Left ventricle myocardium inferior (tissue), 1 donor: Measurements from ENCODE around the gene ZNF615. TPM values are rescaled to one million over a fixed set of nuclear protein-coding genes. Genes with fewer than 3 reads are reported as not detected.
A peak's percentile ranks its signal among the peaks of the same experiment; 100 is the strongest.

Source experiments
- DNase-seq: peaks from one replicate; pipeline ENCODE4 v3.0.0-alpha.2; 2020
- H3K27ac ChIP-seq: fragments of 200-600 bp; replicated peaks from 2 replicates; pipeline ENCODE4 v1.8.0; 2021
- H3K27me3 ChIP-seq: fragments of 200-600 bp; 2 replicates; pipeline ENCODE4 v1.8.0; 2021; ENCODE audit warnings: low read depth
- H3K36me3 ChIP-seq: fragments of 200-600 bp; 2 replicates; pipeline ENCODE4 v1.8.0; 2021
- H3K4me1 ChIP-seq: fragments of 200-600 bp; 2 replicates; pipeline ENCODE4 v1.8.0; 2021
- H3K4me3 ChIP-seq: fragments of 200-600 bp; 2 replicates; pipeline ENCODE4 v1.8.0; 2021; ENCODE audit warnings: mild to moderate bottlenecking, moderate library complexity
- H3K9me3 ChIP-seq: fragments of 200-600 bp; replicated peaks from 2 replicates; pipeline ENCODE4 v1.8.0; 2021
- intact Hi-C: fragments of 100-400 bp; cut with micrococcal nuclease; formaldehyde crosslinking; loops from one replicate; pipeline ENCODE4 v1.11.0; 2022
- total RNA-seq: library from RNA; stranded (reverse); fragmentation: NEBNext Ultra II Directional; extraction: Animal tissue kit (Norgen Biotek cat#: 25700); gene quantifications from one replicate; pipeline ENCODE4 v1.2.1, GENCODE V29; 2021
- TF ChIP-seq, protein P1 (sequence below): fragments of 200-600 bp; IDR thresholded peaks from 2 replicates; pipeline ENCODE4 v1.8.0; 2021; ENCODE audit warnings: antibody characterized with exemption, mild to moderate bottlenecking, borderline replicate concordance
- donor health status: DM: no; HTN: yes; CAD: no; lungs with severe emphysema.

Gene ZNF615
- total RNA-seq, 1 donor from 2014 or later, result 11.2 TPM

DNA sequence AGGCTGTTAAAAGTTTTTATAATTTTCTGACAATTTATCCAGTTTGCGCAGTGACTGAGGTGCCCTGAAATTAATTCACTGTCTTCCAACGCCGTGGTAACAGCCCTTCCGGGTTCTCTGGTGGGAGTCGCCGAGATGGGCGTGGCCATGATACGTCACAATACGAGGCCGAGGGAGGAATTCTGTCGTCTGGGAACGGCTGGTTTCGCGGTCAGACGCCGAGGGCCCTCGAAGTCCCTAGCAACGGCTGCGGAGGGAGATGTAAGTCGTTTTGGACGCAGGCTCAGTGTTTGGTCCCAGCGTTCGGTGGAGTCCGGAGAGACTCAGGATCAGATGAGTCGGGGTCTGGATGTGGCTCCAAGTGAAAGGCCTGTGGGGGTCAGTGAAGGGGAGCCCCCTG is 59.0 kb downstream of the ZNF615 start:
- peaks cover 87% of the 10 kb centered on the region for H3K9me3 ChIP-seq
- DNase-seq, result peak; percentile 20
- no peaks in the 10 kb centered on the region for H3K27me3 ChIP-seq

DNA sequence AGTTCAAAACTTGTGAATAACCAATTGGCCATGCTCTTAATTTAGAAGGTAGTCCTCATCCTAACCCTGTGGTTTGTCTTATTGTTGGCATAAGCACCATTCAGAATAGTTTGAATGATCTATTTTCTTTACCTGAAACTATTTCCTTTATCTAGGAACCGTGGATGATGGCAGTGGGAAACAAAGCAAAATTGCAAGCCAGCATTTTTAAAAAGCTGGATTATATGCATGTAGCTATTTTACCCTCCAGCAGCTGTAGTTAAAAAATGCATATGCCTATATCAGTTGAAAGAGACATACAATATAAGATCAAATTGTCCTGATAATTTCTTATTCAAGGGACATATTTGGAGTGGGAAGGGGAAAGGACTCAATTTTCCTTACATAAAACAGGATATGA is 61.4 kb downstream of the ZNF615 start:
- no peak for DNase-seq
- TF ChIP-seq, protein P1, sequence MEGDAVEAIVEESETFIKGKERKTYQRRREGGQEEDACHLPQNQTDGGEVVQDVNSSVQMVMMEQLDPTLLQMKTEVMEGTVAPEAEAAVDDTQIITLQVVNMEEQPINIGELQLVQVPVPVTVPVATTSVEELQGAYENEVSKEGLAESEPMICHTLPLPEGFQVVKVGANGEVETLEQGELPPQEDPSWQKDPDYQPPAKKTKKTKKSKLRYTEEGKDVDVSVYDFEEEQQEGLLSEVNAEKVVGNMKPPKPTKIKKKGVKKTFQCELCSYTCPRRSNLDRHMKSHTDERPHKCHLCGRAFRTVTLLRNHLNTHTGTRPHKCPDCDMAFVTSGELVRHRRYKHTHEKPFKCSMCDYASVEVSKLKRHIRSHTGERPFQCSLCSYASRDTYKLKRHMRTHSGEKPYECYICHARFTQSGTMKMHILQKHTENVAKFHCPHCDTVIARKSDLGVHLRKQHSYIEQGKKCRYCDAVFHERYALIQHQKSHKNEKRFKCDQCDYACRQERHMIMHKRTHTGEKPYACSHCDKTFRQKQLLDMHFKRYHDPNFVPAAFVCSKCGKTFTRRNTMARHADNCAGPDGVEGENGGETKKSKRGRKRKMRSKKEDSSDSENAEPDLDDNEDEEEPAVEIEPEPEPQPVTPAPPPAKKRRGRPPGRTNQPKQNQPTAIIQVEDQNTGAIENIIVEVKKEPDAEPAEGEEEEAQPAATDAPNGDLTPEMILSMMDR, result no peak
- Histone ChIP-seq H3K27ac (no peak overlapping the region), H3K4me3 (no peak overlapping the region), H3K9me3 (peaks cover 100% of the 10 kb centered on the region), H3K27me3 (no peaks in the 10 kb centered on the region), H3K36me3 (peaks cover 59% of the 10 kb centered on the region), H3K4me1 (no peaks in the 10 kb centered on the region)
- intact Hi-C loops, result no loop called here

More for the DNA sequence above, 59.0 kb downstream of the ZNF615 start:
- peak overlapping the region; percentile 53 for H3K4me3 ChIP-seq
- H3K4me1 ChIP-seq, result no peaks in the 10 kb centered on the region
- TF ChIP-seq, protein P1, result no peak
- H3K27ac ChIP-seq, result no peak overlapping the region
- peaks cover 35% of the 10 kb centered on the region for H3K36me3 ChIP-seq
- intact Hi-C loops, result no loop called here

DNA sequence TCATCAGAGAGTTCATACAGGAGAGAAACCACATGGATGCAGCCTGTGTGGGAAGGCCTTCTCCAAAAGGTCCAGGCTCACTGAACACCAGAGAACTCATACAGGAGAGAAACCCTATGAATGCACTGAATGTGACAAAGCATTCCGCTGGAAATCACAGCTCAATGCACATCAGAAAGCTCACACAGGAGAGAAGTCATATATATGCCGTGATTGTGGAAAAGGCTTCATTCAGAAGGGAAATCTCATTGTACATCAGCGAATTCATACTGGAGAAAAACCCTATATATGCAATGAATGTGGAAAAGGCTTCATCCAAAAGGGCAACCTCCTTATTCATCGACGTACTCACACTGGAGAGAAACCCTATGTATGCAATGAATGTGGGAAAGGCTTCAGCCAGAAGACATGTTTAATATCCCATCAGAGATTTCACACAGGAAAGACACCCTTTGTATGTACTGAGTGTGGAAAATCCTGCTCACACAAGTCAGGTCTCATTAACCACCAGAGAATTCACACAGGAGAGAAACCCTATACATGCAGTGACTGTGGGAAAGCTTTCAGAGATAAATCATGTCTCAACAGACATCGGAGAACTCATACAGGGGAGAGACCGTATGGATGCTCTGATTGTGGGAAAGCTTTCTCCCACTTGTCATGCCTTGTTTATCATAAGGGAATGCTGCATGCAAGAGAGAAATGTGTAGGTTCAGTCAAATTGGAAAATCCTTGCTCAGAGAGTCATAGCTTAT is 63.0 kb downstream of the ZNF615 start:
- peaks cover 68% of the 10 kb centered on the region for H3K36me3 ChIP-seq
- no peaks in the 10 kb centered on the region for H3K4me1 ChIP-seq
- TF ChIP-seq, protein P1, result no peak
- H3K27me3 ChIP-seq, result no peaks in the 10 kb centered on the region
- DNase-seq, result no peak
- H3K4me3 ChIP-seq, result no peak overlapping the region
- intact Hi-C loops, result no loop called here
- no peak overlapping the region for H3K27ac ChIP-seq
- peaks cover 100% of the 10 kb centered on the region for H3K9me3 ChIP-seq

Other genes starting within 250 kb of the ZNF615 start
- gene FPR2, start 247.0 kb downstream of the ZNF615 start, total RNA-seq, result 0.74 TPM
- 3.6 TPM for gene FPR3, start 213.1 kb downstream of the ZNF615 start, total RNA-seq
- gene ZNF577, start 120.3 kb downstream of the ZNF615 start, total RNA-seq, result 9.7 TPM
- 7.5 TPM for gene ZNF649, start 103.2 kb downstream of the ZNF615 start, total RNA-seq
- 3.4 TPM for gene ZNF613, start 80.7 kb downstream of the ZNF615 start, total RNA-seq
- gene ZNF350, start 21.4 kb downstream of the ZNF615 start, total RNA-seq, result 8.0 TPM
- gene ZNF614, start 20.2 kb upstream of the ZNF615 start, total RNA-seq, result 5.5 TPM
- gene ZNF432, start 40.6 kb upstream of the ZNF615 start, total RNA-seq, result 7.8 TPM
- 8.5 TPM for gene ZNF841, start 87.6 kb upstream of the ZNF615 start, total RNA-seq
- gene ZNF616, start 131.7 kb upstream of the ZNF615 start, total RNA-seq, result 5.6 TPM
- gene ZNF836, start 163.4 kb upstream of the ZNF615 start, total RNA-seq, result 8.1 TPM
- 395 TPM for gene PPP2R1A, start 181.8 kb upstream of the ZNF615 start, total RNA-seq